ENCODE measurements around the gene PTGES. TPM values are rescaled to one million over a fixed set of nuclear protein-coding genes. Genes with fewer than 3 reads are reported as not detected.
"Not testable (repeated sequence)": the region's sequence is repeated elsewhere in the genome, so short reads cannot be mapped to it uniquely, and the experiment has no call there.

PTGES gene
- total RNA-seq, 1 donor from 2014 or later = 4.8 TPM

DNA sequence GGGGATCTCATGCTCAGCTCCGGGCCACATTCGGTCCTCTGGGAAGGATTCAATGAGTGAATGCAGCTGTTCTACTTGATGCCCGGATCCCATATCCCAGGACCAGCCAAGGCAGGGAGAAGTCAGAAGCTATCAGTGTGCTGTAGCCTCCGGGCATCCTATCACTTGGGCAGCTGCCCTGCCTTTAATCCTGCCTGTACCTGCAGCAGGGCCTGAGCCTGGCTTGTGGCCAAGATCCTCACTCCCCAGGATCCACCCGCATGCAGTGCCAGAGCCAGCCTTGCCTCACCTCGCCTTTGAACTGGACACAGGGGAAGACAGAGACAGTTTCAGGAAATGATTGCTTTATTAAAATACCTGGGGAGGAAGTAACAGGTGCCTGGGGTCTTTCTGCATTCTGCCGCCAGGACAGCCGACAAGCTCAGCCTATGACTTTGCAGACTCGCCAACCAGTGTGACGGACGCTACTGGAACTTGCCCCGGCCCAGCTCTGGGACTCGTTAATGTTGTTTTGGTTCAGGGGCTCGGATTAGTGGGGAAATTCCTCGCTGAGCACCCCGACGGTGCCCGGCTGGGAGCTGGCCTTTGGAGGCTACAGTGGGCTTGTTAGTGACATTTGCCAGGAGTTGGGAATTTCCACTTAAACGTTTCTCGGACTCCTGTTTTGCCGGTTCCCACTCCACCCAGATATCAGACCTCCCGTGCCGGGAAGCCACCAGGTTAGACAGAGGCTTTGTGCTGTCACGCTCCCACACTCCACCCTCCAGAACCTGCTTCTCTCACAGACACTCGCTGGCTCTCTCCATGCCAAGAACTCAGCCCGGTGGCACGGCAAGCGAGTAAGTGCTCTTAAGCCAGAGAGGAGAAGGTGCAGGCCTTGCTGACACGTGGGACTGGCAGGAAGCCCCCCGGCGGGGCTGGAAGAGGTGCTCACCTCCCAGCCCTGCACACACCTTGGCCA lies 721 bp downstream of the PTGES start:
- intact Hi-C loops (cut with DNase I) = no loop called here

DNA sequence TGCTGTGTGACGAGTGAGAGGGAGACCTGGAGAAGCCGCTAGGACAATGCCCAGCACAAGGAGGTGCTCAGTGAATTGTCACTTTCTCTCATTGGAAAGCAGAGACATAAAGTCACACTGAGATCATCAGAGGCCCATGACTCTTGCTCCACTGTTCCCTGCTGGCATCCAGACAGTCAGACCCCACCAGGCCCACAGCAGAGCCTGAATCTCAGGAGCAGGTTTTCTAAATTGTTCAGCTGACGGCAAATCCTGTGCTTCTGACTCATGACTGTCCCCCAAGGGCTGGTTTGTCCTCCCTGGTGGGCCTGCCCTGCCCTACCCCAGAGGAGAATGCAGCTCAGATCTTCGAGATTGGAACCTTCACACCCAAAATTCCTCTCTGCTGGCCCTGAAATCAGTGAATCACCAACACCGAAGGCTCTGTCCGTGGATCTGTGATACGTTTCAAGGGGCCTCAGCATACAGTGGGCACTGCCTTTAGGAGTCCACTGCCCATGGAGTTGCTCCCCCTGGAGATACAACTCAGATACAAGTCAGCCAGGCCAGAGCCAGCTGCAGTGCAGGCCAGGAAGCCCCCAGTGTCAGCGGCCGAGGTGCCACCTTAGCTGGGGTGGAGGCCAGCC lies 2.7 kb downstream of the PTGES start:
- DNase-seq (ENCODE audit: missing footprints) (no peak), ATAC-seq (no peak)
- intact Hi-C loops (cut with DNase I) = no loop called here

More for the DNA sequence above, 721 bp downstream of the PTGES start:
- ATAC-seq (peak; percentile 44), DNase-seq (ENCODE audit: missing footprints) (no peak)

DNA sequence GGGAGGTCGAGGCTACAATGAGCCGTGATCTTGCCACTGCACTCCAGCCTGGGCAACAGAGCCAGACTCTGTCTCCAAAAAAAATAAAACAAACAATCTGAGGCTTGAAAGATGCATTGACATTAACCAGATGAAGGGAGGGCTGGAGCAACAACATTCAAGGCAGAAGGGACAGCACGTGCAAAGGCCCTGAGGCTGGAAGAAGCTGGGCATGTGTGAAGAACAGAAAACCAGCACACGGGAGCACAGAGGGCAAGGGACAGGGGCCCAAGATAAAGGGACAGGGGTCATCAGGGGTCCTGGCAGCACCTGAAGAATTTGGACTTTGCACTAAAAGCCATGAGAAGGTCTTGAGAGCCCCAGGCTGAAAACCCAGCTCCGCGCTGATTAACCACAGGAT lies 3.3 kb downstream of the PTGES start:
- no peak for ATAC-seq
- no peak for DNase-seq (ENCODE audit: missing footprints)
- intact Hi-C loops (cut with DNase I) = no loop called here

DNA sequence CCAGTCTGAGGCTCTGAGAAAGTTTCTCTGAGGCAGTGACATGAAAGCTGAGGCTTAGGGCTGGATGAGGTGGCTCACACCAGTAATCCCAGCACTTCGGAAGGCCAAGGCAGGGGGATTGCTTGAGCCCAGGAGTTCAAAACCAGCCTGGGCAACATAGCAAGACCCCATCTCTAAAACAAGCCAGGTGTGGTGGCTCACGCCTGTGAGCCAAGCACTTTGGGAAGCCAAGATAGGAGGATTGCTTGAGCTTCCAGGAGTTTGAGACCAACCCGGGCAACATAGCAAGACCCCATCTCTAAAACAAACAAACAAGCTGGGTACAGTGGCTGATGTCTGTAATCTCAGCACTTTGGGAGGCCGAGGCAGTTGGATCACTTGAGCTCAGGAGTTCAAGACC lies 3.8 kb downstream of the PTGES start:
- ATAC-seq; intact Hi-C loops (cut with DNase I); DNase-seq (ENCODE audit: missing footprints): not testable (repeated sequence)

DNA sequence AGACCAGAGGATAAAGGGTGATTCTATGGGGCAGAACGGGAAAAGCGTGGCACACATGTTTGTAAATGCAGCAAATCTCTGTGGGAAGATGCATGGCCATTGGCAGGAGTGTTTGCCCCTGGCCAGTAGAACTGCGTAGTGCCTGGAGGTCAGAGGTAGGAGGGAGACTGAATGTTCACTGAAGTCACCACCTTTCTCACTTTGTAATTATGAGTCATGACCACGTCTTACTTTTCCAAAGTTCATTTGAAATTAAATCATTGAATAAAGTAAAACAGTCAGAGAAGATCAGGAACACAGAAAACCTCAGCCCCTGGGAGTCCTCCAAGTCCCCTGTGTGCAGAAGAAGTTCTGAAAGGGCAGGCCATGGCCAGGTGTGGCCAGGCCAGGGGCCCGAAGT lies 4.6 kb downstream of the PTGES start:
- intact Hi-C loops (cut with DNase I) = no loop called here
- DNase-seq (ENCODE audit: missing footprints) (no peak), ATAC-seq (no peak)

DNA sequence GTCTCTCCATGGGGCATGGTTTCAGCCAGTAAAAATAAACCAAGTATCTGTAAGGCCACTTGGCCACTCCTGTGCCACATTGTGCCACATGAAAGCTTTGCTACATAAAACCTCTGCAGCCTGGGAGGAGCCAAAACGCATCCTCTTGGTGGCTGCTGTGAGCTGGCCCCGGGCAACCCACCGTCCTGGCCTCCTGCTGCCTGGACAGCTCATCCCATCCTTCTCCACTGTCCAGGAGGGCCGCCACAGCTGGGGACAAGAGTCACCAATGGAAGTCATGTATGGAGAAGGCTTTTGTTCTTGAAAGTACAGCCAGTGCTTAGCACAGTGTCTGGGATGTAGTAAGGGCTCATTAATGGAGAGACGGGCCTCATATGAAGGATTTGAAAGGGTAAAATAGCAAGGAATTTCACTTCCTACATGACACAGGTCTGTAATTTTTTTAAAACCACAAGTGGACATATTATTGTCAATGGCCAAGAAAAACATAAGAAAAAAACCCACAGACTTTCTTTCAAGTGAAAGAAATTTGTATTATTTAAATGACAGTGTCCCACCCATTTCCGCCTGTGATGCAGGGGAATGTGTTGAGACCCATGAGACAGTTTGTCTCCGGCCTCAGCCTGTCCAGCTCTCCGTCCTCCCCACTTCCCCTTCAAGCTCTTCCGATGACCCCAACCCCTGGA lies 6.6 kb downstream of the PTGES start:
- intact Hi-C loops (cut with DNase I) = no loop called here
- DNase-seq (ENCODE audit: missing footprints) = no peak
- no peak for ATAC-seq

DNA sequence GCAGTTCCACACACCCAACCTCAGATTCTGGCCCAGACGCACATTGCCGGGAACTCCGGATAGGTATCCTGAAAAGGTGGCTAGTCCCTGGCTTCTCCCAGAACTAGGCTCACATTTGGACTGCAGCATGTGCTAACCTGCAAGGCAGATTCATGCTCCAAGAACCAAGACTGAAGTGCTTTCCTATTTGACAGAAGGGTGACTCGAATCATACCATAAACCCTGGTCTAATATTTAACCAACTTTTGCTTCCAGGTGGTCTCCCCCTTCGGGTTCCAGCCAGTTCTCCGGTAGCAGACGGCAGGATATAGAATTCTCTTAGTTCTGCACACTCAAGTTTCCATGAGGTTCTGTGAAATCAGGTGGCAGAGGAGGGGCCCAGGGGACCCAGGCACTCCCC lies 7.6 kb downstream of the PTGES start:
- ATAC-seq = no peak
- intact Hi-C loops (cut with DNase I) = no loop called here
- no peak for DNase-seq (ENCODE audit: missing footprints)

DNA sequence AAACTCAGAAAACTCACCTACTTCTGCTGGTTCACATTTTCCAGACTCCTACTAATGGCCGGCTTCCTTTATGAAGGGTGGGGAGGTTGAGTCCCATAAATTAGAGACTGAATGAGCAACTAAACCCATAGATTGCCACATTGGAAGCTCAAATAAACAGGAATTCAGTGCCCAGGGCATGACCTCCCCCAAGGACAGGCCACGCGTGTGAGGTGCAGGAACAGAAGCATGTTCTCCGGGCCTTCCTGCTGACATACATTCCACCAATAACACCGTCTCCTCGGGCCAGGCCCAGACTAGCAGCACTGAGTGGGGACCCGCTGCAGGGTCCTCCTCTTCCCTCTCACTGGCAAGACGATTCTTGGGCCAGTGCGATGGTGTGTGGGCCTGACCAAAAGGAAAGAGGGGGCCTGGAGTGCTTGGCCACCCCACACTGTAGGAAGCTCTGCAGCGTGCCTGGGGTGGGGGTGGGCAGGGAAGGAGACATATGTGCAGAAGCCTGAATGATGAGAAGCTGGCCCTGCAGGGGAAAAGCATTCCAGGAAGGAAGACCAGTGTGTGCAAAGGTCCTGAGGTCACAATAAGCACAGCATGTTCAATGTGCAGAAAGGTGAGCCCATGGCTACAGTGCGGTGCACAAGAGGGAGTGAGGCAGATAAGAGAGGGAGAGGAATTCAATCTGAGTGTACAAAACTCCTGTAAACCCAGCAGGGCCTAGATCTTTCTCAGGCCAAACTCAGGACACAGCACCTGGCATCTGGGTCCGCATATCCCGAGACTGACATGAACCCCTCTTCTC lies 12.0 kb downstream of the PTGES start:
- DNase-seq (ENCODE audit: missing footprints) = peak; percentile 50
- intact Hi-C loops (cut with DNase I) = no loop called here
- no peak for ATAC-seq

DNA sequence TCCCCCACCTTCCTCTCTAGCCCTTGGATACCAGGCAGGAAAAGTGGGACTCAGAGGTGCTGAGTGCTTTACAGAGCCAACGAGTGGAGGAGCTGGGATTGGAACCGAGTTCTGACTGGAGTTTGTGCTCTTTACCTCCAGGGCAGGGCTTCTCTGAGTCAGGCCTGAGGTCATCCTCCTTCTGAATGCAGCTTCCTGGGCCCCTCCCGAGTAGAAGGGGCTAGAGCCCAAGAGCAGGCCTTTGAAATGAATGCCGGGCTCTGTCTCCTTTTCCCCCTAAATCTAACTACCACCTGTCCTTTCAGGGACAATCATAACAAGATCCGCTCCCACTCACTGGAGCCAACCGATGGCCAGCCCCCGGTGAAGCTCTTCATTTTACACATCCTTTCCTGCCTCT lies 12.7 kb downstream of the PTGES start:
- intact Hi-C loops (cut with DNase I) = no loop called here
- DNase-seq (ENCODE audit: missing footprints) (peak; percentile 22), ATAC-seq (no peak)

DNA sequence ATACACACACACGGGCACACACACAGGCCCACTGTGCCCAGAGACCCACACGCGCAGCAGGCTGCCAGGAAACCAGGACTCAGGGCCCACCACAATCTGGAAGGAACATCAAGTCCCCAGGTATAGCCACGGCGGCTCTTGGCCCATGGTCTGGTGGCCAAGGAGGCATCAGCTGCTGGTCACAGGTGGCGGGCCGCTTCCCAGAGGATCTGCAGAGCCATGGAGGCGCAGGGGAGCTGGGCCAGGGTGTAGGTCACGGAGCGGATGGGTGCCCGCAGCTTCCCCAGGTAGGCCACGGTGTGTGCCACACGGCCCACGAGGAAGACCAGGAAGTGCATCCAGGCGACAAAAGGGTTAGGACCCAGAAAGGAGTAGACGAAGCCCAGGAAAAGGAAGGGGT lies 13.4 kb downstream of the PTGES start:
- ATAC-seq (no peak), DNase-seq (ENCODE audit: missing footprints) (peak; percentile 46)
- intact Hi-C loops (cut with DNase I) = loop anchor here (5.0 kb wide), 1 partner anchor 97 kb away; the partner anchor contains the start of gene ASB6

DNA sequence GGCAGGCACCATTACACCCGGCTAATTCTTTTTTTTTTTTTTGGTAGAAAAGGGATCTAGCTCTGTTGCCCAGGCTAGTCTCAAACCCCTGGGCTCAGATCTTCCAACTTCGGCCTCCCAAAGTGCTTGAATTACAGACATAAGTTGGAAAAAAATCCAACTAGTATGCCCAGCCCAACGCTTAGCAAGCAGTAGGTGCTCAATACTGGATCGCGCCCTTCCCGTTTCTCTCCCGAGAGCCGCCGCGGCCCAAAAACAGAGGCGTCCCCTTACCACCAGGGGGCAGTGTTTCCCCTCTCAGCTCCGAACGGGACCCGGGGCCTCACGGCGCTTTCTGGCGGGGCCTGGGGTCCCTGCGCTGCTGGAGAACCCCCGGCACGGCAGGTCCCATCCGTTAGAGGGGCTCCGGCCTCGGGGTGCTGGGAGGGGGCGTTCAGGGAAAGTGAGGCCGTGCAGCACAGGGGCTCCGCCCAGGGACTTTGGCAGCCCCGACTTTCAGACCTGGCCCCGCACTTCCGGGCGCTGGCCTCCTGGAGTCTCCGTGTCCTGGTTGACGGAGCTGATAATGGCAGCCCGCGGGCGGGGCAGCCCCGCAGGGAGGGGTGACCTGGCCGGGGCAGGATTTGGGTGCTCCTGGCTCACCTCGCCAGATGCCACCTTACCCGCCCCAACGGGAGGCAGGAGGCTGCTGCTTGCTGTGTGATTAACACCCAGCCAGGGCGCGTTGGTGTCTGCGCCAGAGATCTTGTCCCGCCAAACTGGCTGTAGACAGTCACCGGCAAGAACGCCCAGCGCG lies 15.2 kb downstream of the PTGES start:
- ATAC-seq (peak; percentile 88), DNase-seq (ENCODE audit: missing footprints) (peak; percentile 92)
- intact Hi-C loops (cut with DNase I) = loop anchor here (1.0 to 5.0 kb wide), 2 partner anchors 46 to 95 kb away; partner anchors contain the start of gene ASB6

DNA sequence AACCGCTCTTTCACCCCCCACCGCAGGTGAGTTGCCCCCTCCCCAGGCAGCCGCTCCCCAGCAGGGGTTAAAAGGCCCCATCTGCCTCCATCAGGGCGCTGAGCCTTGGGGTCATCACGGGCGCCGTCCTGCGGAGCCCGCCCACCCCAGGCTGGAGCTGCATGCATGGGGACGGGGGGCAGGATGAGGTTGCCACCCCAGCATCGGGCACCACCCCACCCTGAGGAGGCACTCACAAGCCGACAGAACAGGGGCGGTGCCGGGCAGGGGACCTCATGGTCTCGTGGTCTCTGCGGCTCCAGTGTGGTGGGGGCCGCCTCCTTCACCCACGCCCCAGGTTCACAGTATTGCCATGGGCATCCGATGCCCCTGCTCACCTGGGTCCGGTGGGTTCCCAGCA lies 16.5 kb downstream of the PTGES start:
- no peak for ATAC-seq
- peak; percentile 34 for DNase-seq (ENCODE audit: missing footprints)
- intact Hi-C loops (cut with DNase I) = loop anchor here (5.0 kb wide), 1 partner anchor 94 kb away; the partner anchor contains the start of gene ASB6

DNA sequence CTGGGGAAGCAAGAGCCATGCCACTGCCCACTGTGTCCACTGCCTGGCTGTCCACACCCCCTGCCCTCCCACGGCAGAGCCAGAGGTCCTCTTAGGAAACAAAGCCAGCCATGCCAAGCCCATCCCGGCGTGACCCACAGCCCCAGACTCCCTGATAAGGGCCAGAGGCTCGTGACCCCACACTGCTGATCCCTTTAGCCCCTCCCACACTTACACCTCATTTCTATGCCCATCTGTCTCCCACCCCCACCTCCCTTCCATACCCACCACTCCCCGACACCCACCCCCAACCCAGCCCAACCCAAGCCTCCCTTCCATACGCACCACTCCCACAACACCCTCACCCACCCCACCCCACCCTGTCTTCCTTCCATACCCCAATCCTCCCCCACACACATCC lies 17.3 kb downstream of the PTGES start:
- no peak for DNase-seq (ENCODE audit: missing footprints)
- intact Hi-C loops (cut with DNase I) = loop anchor here (5.0 kb wide), 1 partner anchor 93 kb away; the partner anchor contains the start of gene ASB6

DNA sequence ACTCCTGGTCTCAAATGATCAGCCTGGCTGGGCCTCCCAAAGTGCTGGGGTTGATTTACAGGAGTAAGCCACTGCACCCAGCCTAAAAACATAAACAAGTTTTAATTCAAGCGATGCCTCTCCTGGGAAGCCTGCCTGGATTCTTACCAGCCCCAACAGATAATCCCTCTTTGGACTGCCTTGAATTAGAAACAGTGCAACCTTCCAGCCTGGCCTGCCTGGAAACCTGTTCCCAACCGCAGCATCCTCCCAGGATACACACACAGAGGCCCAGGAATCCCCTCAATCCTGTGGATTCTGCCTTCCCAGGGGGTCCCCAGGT lies 19.2 kb downstream of the PTGES start:
- DNase-seq (ENCODE audit: missing footprints) = no peak
- no peak for ATAC-seq
- intact Hi-C loops (cut with DNase I) = no loop called here

More for the DNA sequence above, 17.3 kb downstream of the PTGES start:
- ATAC-seq = no peak

DNA sequence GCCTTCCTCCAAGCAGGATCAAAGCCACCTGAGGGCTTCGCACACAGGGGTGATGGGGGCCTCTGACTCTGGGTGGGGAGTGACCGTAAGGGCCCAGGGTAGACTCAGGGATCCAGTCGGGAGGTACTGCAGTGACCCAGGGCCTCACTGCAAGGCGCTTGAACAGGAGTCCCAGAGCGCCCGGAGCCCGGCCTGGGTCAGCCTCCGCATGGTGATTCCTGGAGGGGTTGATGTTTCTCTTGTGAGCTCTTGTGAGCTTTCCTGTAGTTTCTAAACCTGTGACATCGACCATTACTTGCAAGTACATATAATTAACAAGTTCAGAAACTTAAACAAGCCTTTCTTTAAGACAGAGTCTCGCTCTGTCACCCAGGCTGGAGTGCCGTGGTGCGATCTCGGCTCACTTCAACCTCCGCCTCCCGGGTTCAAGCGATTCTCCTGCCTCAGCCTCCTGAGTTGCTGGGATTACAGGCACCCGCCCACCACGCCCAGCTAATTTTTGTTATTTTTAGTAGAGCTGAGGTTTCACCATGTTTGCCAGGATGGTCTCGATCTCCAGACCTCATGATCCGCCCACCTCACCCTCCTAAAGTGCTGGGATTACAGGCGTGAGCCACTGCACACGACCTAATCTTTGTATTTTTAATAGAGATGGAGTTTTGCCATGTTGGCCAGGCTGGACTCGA lies 19.8 kb downstream of the PTGES start:
- intact Hi-C loops (cut with DNase I) = no loop called here
- peak; percentile 58 for DNase-seq (ENCODE audit: missing footprints)
- ATAC-seq = no peak

DNA sequence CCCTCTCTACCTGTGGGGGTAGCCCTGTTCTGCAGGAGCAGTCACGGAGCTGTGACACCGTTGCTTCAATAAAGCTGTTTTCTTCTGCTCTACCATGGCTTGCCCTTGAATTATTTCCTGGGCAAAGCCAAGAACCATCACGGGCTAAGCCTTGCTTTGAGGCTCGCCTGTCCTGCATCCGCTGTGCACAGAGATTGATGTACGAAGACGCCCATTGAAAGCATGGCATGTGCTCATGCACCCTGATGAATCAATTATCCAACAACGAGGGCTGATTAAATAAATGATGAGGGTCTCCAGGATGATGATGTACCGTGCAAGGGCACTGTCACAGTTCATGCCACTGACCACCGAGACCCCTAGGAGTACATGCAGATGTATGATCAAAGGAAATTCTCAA lies 20.7 kb downstream of the PTGES start:
- ATAC-seq (no peak), DNase-seq (ENCODE audit: missing footprints) (no peak)
- intact Hi-C loops (cut with DNase I) = no loop called here

DNA sequence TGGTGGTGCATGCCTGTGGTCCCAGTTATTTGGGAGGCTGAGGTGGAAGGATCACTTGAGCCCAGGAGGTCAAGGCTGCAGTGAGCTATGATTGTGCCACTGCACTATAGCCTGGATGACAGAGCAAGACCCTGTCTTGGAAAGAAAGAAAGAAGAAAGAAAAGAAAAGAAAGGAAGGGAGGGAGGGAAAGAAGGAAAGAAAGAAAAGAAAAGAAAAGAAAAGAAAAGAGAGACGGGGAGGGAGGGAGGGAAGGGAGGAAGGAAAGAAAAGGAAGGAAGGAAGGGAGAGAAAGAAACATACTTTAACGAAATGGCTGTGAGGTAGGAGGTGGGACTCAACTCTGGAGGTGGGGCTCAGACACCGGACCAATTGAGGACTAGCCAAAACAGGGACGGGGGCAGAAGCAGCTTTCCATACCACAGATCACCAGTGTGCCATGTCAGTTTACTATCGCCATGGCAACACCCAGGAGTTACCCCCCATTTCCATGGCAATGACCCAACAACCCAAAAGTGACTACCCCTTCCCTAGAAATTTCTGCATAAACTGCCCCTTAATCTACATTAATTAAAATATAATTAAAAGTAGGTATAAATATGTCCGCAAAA lies 21.3 kb downstream of the PTGES start:
- DNase-seq (ENCODE audit: missing footprints) (no peak), ATAC-seq (no peak)
- intact Hi-C loops (cut with DNase I) = no loop called here

Measured in Right ventricle myocardium inferior (tissue), 1 donor.